Ammon's horn (tissue), 1 donor: Measurements from ENCODE around the gene SPOCK2.
"Not testable (repeated sequence)": the region's sequence is repeated elsewhere in the genome, so short reads cannot be mapped to it uniquely, and the experiment has no call there.

Source experiments
- DNase-seq: peaks from one replicate; pipeline ENCODE4 v3.0.0-alpha.2; 2016; ENCODE audit warnings: low spot score

Gene SPOCK2

DNA sequence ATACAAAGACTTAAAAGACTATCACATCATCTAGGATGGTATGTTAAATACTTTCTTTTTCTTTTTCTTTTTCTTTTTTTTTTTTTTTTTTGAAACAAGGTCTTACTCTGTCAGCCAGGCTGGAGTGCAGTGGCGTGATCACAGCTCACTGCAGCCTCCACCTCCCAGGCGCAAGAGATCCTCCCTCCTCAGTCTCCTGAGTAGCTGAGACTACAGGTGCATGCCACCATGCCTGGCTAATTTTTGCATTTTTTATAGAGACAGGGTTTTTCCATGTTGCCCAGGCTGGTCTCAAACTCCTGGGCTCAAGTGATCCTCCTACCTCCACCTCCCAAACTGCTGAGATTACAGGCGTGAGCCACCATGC, 19.6 kb upstream of the SPOCK2 start:
- DNase-seq, result not testable (repeated sequence)

DNA sequence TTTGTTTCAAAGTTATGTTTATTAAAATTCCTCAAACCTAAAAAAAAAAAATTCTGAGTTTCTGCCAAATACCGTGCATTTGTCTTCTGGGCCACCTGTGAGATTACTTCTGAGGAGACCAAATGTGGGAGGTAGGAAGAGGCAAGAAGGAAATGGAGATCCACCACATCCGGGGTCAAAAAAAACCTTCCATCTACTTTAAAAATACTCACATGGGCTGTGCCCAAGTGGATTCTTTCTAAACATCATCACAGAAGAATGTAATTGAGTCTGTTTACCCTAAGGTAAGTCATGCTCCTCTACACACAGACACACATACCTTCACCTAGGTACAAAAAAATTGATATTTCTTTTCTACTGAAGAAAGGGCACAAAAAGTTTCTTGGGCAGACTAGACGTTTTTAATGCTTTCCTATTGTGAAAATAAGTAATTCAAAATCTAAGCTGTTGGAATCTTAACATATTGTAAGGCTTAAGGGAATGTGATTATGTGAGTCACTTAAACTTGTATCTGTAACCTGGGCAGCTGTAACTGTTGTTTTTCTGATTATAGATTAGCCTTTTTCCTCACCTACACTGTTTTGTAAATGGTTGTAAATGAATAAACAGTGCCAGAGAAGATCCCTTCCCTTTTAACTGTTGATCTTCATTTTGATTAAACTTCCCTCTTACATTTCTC, 19.1 kb upstream of the SPOCK2 start:
- DNase-seq, result no peak

- DNase-seq, result no peak
Observed at GRCh38 chr10:72106896-72107295, 18.5 kb upstream of the SPOCK2 start.

DNA sequence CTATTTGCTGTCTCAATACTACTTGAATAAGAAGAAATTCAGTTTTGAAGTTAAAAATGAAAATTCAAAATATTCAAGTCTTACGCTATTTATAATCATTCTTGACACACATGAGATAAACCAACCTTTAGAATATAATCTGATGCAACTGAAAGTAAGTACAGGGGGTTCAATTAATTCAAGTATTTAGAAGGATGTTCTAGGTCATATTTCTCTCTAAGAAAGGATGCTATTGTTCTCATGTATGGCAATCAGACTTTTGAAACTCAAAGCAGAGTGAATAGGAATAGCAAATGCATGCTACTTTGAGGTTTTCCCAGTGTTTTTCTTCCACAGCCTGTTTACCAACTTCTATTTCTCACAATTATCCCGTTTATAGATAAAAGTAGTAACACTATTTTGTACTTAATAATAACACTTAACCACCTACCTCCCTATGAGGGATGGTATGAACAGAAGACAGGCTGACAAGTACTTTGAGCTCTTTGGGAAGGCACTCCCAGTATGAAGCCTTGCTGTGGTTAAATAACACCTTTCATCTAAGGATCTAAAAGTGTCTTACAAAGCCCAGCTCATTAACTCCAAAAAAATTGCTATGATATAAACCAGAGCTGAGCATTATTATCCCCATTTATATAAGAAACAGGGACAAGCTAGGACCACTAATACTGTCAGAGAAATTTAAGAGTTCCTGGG, 18.0 kb upstream of the SPOCK2 start:
- no peak for DNase-seq

DNA sequence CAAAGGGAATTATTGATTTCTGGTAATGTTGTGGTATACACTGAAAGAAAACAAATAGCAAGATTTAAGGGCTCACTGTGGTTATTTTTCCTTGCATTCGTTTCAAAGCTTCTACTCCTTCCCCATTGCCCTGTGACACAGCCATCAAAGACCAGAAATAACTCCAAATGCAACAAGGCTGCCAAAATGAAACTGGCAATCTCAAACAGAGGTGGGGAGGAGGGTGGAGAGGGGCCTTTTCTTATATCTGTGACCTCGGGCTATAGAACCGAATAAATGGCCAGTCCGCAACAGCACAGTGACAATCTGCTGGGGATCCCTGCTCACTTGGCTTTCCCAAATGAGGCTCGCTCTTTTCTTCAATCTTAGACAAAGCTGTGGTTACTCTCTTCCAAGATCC, 17.4 kb upstream of the SPOCK2 start:
- no peak for DNase-seq

DNA sequence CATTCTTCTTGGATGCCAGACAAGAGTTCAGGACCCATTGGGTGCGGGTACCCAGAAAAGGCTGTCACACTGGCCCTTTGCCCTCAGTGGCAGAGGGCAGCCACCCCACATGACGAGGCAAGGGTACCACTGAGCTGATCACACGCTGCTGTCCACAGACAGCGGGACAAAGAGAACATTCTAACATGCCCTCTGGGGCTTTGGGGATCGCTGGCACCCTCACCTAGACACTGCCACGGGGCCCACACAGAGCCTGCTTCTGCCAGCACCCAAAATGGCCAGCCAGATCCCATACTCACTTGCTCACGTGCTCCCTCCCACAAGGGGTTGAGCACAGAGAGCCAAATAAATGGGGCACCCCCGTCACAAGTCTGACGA, 16.7 kb upstream of the SPOCK2 start:
- DNase-seq, result no peak

GRCh38 chr10:72104472-72105097, 16.2 kb upstream of the SPOCK2 start:
- DNase-seq, result no peak

DNA sequence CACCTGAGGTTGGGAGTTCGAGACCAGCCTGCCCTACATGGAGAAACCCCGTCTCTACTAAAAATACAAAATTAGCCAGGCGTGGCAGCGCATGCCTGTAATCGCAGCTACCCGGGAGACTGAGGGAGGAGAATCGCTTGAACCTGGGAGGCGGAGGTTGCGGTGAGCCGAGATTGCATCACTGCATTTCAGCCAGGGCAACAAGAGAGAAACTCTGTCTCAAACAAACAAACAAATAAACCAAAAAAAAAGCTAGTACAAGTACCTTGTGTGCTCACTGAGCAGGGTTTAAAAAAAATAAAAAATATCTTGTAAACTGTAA, 11.2 kb upstream of the SPOCK2 start:
- DNase-seq, result no peak

GRCh38 chr10:72098836-72099599, 10.7 kb upstream of the SPOCK2 start:
- DNase-seq, result no peak

DNA sequence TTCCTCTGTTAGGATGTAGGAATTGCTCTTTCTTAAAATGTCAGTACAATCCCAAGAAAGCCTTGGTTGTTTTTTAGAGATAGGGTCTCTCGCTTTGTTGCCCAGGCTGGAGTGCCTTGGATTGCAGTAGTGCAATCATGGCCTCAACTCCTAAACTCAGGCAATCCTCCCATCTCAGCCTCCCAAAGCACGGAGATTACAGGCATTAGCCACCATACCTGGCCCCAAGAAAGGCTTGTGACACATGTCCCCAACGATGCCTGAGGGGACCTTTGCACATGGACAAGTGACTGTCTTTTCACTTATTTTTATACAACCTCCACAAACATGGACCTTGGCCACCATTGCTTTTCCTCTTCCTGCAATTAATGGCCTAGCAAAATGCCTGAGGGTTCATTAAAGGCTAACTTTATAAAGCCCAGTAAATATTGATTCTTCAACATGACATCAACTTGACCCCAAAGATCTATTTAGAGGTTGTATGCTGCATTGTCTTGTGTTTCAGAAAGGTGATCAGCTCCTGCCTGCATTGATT, 10.0 kb upstream of the SPOCK2 start:
- DNase-seq, result no peak

DNA sequence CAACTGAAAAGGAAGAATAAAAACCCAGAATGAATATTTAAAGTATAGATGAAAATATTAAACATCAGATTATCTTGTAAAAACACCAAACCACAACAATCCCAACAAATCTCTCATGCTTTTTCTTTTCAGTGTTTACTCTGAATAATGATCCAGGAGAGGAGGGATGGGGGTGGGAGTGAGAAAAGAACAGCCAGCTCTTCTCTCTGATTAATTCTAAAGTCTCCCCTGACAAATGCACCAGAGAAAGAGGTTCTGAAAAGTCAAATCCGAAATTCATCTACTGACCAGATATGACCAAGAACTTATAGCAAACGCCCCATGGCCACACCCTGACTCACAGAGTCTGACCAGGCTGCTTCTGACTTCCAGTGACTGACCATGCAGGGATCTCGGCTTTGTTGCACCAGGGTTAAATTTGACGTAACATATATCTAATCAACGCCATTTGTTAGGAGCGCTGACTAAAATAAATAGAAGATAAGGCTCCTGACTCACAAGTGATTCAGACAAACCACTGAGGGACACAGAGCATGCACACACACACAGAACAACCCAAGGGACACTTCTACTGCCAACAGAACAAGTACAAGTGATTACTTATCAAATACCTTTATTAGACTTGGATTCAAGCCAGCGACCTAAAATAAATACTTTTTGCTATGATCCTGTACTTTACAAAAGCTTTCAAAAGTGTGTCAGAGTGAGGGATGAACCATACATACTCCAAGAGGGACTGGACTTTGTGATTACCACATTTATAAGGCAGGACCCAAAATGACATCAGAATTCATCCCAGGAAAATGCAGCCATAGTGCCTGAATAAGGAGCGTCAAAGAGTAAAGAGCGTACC, 9.3 kb upstream of the SPOCK2 start:
- DNase-seq, result no peak

- DNase-seq, result no peak
Observed at GRCh38 chr10:72096115-72097000, 8.0 kb upstream of the SPOCK2 start.

DNA sequence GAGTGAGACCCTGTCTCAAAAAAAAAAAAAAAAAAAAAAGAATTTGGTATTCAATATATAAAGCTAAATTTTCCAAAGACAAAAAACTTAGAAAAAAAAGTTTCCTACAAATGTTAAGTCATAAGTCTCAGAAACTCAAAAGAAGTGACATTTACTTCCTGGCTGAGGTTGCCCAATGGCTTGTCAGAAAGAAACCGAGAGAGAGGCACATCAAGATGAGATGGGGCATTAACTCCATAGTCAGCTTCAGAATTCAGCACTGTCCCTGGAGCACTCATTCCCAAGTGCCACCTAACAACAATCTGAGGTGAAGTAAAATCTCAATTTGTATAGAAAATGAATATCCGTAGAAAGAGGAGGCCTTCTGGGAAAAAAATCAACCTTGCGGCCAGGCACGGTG, 6.8 kb upstream of the SPOCK2 start:
- DNase-seq, result no peak

GRCh38 chr10:72094574-72094973, 6.2 kb upstream of the SPOCK2 start:
- no peak for DNase-seq

DNA sequence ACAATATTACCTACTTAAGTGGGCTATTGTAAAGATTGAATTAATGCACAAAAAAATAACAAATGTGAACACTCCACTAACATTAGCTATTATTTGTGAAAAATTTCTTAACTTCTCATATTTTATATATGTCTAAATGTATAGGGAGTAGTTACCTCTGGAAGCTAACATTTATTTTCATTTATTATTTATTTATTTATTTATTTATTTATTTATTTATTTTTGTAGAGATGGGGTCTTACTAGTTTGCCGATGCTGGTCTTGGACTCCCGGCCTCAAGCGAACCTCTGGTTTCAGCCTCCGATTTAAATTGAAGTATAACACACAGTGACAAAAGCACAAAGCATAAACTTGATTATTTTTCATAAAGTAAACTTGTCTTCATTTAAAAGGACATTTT, 5.1 kb upstream of the SPOCK2 start:
- no peak for DNase-seq

DNA sequence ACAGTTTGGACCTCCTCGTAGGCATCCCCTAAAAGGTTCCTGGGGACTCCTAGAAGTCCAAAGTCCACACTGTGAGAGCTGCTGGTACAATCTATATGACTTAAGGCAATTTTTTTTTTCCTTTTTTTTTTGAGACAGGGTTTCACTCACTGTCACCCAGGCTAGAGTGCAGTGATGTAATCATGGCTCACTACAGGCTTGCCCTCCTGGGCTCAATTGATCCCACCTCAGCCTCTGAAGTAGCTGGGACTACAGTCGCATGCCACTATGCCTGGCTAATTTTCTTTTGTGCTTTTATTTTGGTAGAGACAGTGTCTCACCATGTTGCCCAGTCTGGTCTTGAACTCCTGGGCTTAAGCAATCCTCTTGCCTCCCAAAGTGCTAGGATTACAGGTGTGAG, 4.6 kb upstream of the SPOCK2 start:
- no peak for DNase-seq

DNA sequence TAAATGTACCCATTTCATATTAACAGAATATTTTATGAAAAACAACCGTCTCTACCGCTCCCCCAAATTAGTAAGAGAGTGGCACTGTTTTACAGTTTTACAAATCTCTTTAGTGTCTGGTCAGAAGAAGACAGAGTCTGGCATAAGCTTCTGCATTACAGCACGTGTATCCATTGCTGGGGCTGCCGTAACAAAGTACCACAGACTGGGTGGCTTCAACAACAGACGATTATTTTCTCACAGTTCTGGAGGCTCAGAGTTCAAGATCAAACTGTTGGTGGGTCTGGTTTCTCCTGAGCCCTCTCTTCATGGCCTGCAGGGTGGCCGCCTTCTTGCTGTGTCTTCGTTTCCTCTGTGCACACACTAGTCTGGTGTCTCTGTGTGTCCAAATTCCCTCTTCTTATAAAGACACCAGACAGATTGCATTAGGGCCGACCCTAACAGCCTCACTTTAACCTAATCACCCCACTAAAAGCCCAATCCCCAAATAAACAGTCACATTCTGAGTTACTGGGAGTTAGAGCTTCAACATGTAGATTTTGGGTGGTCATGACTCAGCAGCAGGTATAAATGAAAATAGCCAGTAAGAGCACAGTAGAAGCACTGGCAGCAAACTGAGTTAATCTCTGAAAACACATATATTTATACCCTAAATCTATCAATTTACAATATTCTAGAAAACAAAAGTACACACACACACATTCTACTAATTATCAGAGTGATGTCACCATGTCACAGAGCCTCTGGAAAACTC, 4.0 kb upstream of the SPOCK2 start:
- DNase-seq, result no peak

GRCh38 chr10:72090326-72090725, 2.0 kb upstream of the SPOCK2 start:
- DNase-seq, result no peak

- DNase-seq, result no peak
Observed at GRCh38 chr10:72089618-72090017, 1.3 kb upstream of the SPOCK2 start.
